AG10803 (cell line): Measurements from ENCODE around the gene CAB39L.
"Not testable (repeated sequence)": the region's sequence is repeated elsewhere in the genome, so short reads cannot be mapped to it uniquely, and the experiment has no call there.

Source experiments
- DNase-seq: peaks from one replicate; pipeline ENCODE4 v3.0.0; 2010; ENCODE audit warnings: low read depth
- H3K4me3 ChIP-seq: 2 replicates; pipeline ENCODE4 v1.5.1; 2011; ENCODE audit warnings: mild to moderate bottlenecking, low read length, control low read depth
- CTCF ChIP-seq: conservative IDR thresholded peaks from 2 replicates; pipeline ENCODE4 v1.5.1; 2011; ENCODE audit warnings: mild to moderate bottlenecking, low read length, control low read depth, inconsistent platforms

CAB39L gene

GRCh38 chr13:49342454-49342853 is 101.4 kb downstream of the CAB39L start:
- TF ChIP-seq CTCF = no peak

DNA sequence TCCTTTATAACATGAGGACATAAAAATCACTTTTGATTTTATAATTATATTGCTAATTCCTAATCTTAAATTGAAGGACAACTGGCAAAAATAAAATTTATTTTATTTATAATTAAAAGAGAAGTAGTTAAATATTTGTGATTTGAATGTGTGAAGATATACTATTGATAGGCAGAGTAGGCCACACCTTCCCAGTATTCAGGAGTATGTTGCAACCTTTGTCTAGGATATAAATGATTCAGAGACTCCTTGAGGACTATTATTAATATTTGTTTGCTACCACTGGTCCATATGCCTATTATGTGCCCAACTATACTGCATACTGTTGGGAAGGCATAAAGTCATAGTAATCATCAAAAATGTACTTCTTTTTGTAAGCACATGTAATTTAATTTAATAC is 101.9 kb downstream of the CAB39L start:
- no peak for DNase-seq
- H3K4me3 ChIP-seq = no peak overlapping the region
- TF ChIP-seq CTCF = no peak

More at GRCh38 chr13:49342454-49342853, 101.4 kb downstream of the CAB39L start:
- H3K4me3 ChIP-seq = no peak overlapping the region
- peak; percentile 37 for DNase-seq

DNA sequence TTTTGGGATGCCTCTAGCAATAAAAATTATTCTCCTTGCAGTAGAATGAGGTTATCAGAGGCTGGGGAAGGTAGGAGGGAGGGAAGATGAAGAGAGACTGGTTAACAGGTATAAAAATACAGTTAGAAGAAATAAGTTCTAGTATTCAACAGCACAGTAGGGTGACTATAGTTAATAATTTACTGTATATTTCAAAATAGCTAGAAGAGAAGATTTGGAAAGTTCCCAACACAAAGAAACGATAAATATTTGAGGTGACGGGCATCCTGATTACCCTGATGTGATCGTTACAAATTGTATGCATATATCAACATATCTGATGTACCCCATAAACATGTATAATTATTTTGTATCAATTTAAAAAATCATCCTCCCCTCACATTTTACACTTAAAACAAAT is 102.3 kb downstream of the CAB39L start:
- no peak for TF ChIP-seq CTCF
- no peak for DNase-seq
- no peak overlapping the region for H3K4me3 ChIP-seq

- no peak for DNase-seq
- TF ChIP-seq CTCF = no peak
Observed at GRCh38 chr13:49340161-49340560, 103.7 kb downstream of the CAB39L start.

GRCh38 chr13:49336655-49337054 is 107.2 kb downstream of the CAB39L start:
- no peak for DNase-seq
- H3K4me3 ChIP-seq = no peak overlapping the region
- TF ChIP-seq CTCF = no peak

More at GRCh38 chr13:49340161-49340560, 103.7 kb downstream of the CAB39L start:
- H3K4me3 ChIP-seq = no peak overlapping the region

- no peak for DNase-seq
- no peak overlapping the region for H3K4me3 ChIP-seq
- no peak for TF ChIP-seq CTCF
Observed at GRCh38 chr13:49330546-49330864, 113.4 kb downstream of the CAB39L start.

DNA sequence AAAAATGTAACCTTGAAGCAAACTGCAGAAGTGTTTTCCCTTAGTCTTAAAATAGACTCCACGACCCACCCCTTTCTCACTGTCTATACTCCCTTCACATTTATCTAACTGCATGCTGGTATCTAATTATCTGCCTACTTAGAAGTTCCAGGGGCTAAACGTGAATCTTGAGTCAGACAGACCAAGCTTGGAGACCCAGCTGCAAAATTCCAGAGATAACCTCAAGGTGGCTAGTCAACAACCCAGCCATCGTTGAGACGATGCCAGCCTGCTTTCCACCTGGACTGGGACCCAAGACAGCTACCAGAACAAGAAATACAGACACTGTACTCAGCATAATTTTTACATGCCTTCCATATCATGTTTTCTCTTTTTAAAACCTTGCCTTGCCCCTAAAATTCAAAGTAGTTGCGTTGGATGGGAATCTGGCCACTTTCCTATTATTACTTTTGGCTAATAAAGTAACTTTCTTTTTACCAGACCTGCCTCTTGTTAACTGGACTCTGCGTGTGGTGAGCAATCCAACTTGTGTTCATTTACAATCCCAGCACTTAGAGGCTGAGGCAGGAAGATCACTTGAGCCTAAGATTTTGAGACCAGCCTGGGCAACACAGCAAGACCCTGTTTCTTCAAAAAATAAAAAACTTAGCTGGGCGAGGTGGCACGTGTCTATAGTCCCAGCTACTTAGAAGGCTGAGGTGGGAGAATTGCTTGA is 113.9 kb downstream of the CAB39L start:
- DNase-seq = no peak
- TF ChIP-seq CTCF = no peak
- no peak overlapping the region for H3K4me3 ChIP-seq

- not testable (repeated sequence) for H3K4me3 ChIP-seq, DNase-seq
Observed at GRCh38 chr13:49327145-49327544, 116.7 kb downstream of the CAB39L start.
